ENCODE results near the gene XPO4. TPM values are rescaled to one million over a fixed set of nuclear protein-coding genes. Genes with fewer than 3 reads are reported as not detected.
"Not testable (repeated sequence)": the region's sequence is repeated elsewhere in the genome, so short reads cannot be mapped to it uniquely, and the experiment has no call there.

XPO4 gene
- total RNA-seq: 14.9 and 17.2 TPM in 2 replicates
- polyA plus RNA-seq: 10.5 and 12.5 TPM in 2 replicates
- 5.5 and 6.5 TPM in 2 replicates for polyA plus RNA-seq (2012)
- polyA minus RNA-seq (ENCODE audit: low replicate concordance): 2.7 and 3.9 TPM in 2 replicates

DNA sequence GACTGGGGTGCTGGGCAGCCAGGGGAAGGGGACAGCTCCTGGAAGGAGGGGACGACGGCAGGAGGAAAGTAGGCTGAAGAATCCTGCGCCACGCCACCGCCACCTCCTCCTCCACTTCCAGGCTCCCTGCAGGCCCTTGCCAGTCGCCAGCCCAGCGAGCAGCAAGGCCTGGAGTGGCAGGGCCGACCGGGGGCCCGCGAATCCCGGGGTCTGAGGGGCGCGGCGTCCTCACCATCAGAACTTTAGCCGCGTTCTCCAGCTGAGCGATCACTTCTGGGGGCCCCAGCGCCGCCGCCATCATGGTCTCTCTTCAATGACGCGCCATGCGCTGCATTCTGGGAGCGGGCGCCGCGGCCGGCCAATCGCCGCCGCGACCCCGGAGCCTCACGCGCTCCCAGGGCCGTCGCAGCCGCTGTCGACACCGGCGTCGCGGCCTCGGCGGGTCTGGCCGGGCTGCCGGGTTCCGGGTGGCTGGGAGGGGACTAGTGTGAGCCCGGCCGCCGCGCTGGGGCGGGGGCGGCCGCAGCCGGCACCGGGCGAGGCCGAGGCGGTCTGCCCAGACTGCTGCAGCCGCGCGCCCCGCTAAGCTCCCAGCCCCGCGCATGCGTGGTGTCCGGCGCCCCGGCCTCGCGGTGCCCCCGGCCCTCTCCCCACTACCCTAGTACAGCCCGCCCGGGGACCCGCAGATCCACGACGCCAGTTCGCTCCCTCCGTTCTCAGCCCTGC lies at the start of gene XPO4:
XPO4 (minus strand) TSS at position 309 of the 726 bp plus-strand sequence; CDS start at position 301, 8 bp downstream.
- H3K4me1 ChIP-seq (ENCODE audit: control insufficient read depth, extremely low read depth, insufficient read depth, low read length): peaks cover 2% of the 10 kb centered on the region
- H4K20me1 ChIP-seq (ENCODE audit: control insufficient read depth, extremely low read depth, insufficient read depth, low read length): no peaks in the 10 kb centered on the region
- H3K9ac ChIP-seq (ENCODE audit: insufficient read depth, low read length): peak within 1 kb of the TSS; percentile 96
- H3K79me2 ChIP-seq (ENCODE audit: control insufficient read depth, insufficient read depth, low read length): peaks cover 45% of the 10 kb centered on the region
- DNase-seq (ENCODE audit: low read depth in 2 of 2): peak; percentile 74 to 75
- no peaks in the 10 kb centered on the region for H3K27me3 ChIP-seq (ENCODE audit: control insufficient read depth, insufficient read depth, low read length)
- peak within 1 kb of the TSS; percentile 95 for H3K27ac ChIP-seq (ENCODE audit: insufficient read depth, low read length)
- H2AFZ ChIP-seq (ENCODE audit: low read length): peak within 1 kb of the TSS; percentile 92
- H3K9me3 ChIP-seq (ENCODE audit: control insufficient read depth, insufficient read depth, low read depth, low read length): no peaks in the 10 kb centered on the region
- peak within 1 kb of the TSS; percentile 94 to 98 (median 97) for H3K4me3 ChIP-seq (replicated peaks in 1 of 4; ENCODE audit: control extremely low read depth in 1 of 4, insufficient read depth in 1 of 4, low read depth in 3 of 4, low read length in 4 of 4)
- H3K4me2 ChIP-seq (ENCODE audit: extremely low read depth, insufficient read depth, low read length): peak within 1 kb of the TSS; percentile 99
- TF ChIP-seq, protein P1, sequence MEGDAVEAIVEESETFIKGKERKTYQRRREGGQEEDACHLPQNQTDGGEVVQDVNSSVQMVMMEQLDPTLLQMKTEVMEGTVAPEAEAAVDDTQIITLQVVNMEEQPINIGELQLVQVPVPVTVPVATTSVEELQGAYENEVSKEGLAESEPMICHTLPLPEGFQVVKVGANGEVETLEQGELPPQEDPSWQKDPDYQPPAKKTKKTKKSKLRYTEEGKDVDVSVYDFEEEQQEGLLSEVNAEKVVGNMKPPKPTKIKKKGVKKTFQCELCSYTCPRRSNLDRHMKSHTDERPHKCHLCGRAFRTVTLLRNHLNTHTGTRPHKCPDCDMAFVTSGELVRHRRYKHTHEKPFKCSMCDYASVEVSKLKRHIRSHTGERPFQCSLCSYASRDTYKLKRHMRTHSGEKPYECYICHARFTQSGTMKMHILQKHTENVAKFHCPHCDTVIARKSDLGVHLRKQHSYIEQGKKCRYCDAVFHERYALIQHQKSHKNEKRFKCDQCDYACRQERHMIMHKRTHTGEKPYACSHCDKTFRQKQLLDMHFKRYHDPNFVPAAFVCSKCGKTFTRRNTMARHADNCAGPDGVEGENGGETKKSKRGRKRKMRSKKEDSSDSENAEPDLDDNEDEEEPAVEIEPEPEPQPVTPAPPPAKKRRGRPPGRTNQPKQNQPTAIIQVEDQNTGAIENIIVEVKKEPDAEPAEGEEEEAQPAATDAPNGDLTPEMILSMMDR (conservative IDR thresholded peaks at IDR 0.05 in 1 of 2, IDR thresholded peaks at IDR 0.05 in 1 of 2; ENCODE audit: low read depth in 1 of 2, low read length in 2 of 2): no peak
- no peak for TF ChIP-seq EZH2 (IDR thresholded peaks at IDR 0.05; ENCODE audit: low read length, missing control alignments)
- H3K36me3 ChIP-seq (ENCODE audit: control insufficient read depth, insufficient read depth, low read length): no peaks in the 10 kb centered on the region

DNA sequence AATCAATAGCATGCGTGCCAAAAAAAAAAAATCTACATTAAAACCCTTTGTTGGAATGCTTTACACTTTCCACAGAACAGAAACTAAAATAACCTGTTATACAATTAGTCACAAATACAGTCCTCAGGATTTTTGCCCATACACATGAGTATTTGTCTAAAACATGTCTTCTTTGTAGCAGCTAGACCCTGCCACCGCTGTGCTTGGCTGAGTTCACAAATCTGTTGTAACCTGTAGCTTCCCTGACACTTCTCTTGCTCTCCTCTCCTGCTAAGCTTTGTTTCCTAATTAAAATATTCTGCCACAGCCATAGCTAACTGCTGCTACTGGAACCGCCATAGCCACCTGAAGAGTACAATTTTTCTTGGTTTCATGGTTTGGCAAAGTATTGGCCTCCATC lies 45.5 kb upstream of the XPO4 start:
- H3K4me3 ChIP-seq (replicated peaks in 1 of 4; ENCODE audit: control extremely low read depth in 1 of 4, insufficient read depth in 1 of 4, low read depth in 3 of 4, low read length in 4 of 4); H3K9me3 ChIP-seq (ENCODE audit: control insufficient read depth, insufficient read depth, low read depth, low read length); H3K4me1 ChIP-seq (ENCODE audit: control insufficient read depth, extremely low read depth, insufficient read depth, low read length); H3K9ac ChIP-seq (ENCODE audit: insufficient read depth, low read length); H3K27ac ChIP-seq (ENCODE audit: insufficient read depth, low read length); H3K4me2 ChIP-seq (ENCODE audit: extremely low read depth, insufficient read depth, low read length); H3K79me2 ChIP-seq (ENCODE audit: control insufficient read depth, insufficient read depth, low read length); H2AFZ ChIP-seq (ENCODE audit: low read length); DNase-seq (ENCODE audit: low read depth in 2 of 2); H4K20me1 ChIP-seq (ENCODE audit: control insufficient read depth, extremely low read depth, insufficient read depth, low read length); H3K27me3 ChIP-seq (ENCODE audit: control insufficient read depth, insufficient read depth, low read length); H3K36me3 ChIP-seq (ENCODE audit: control insufficient read depth, insufficient read depth, low read length): not testable (repeated sequence)

DNA sequence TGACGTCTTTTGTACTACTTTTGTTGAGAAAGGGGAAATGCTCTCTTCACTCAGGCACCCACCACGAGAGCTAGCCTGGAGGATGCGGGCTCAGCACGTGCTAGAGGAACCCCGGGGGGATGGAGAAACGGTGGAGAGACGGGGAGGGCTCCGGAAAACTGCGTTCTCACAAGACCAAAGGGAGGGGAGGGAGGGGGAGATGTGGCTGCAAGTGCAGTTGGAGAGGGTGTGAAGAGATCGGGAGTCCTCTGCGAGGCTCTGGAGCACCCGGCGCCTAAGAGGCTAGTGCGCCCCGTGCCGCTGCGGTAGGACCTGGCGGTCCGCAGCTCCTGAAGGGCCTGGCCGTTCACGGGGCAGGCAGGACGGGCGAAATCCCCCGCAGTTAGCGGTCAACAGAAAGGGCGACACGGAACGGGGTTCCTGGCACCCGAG lies 43.4 kb upstream of the XPO4 start:
- Histone ChIP-seq H3K36me3 (ENCODE audit: control insufficient read depth, insufficient read depth, low read length) (no peaks in the 10 kb centered on the region), H3K4me2 (ENCODE audit: extremely low read depth, insufficient read depth, low read length) (peak overlapping the region; percentile 71), H3K9me3 (ENCODE audit: control insufficient read depth, insufficient read depth, low read depth, low read length) (no peaks in the 10 kb centered on the region), H3K4me1 (ENCODE audit: control insufficient read depth, extremely low read depth, insufficient read depth, low read length) (peaks cover 7% of the 10 kb centered on the region), H4K20me1 (ENCODE audit: control insufficient read depth, extremely low read depth, insufficient read depth, low read length) (no peaks in the 10 kb centered on the region), H3K79me2 (ENCODE audit: control insufficient read depth, insufficient read depth, low read length) (no peaks in the 10 kb centered on the region), H3K27ac (ENCODE audit: insufficient read depth, low read length) (no peak overlapping the region), H3K27me3 (ENCODE audit: control insufficient read depth, insufficient read depth, low read length) (no peaks in the 10 kb centered on the region), H3K4me3 (replicated peaks in 1 of 4; ENCODE audit: control extremely low read depth in 1 of 4, insufficient read depth in 1 of 4, low read depth in 3 of 4, low read length in 4 of 4) (peak overlapping the region in 1 of 4 experiments; percentile 35), H3K9ac (ENCODE audit: insufficient read depth, low read length) (peak overlapping the region; percentile 16), H2AFZ (ENCODE audit: low read length) (peak overlapping the region; percentile 80)
- TF ChIP-seq, protein P1 (conservative IDR thresholded peaks at IDR 0.05 in 1 of 2, IDR thresholded peaks at IDR 0.05 in 1 of 2; ENCODE audit: low read depth in 1 of 2, low read length in 2 of 2): no peak
- no peak for TF ChIP-seq EZH2 (IDR thresholded peaks at IDR 0.05; ENCODE audit: low read length, missing control alignments)
- DNase-seq (ENCODE audit: low read depth in 2 of 2): peak in 1 of 2 donors; percentile 20
